ENCODE data around the gene ZCCHC24. TPM values are rescaled to one million over a fixed set of nuclear protein-coding genes. Genes with fewer than 3 reads are reported as not detected.

The ZCCHC24 gene
- total and polyA plus RNA-seq, 2 donors: 43.5 to 98.2 TPM

- H3K36me3 ChIP-seq (ENCODE audit: insufficient read depth): no peaks in the 10 kb centered on the region
- no peak overlapping the region for H3K4me3 ChIP-seq (ENCODE audit: low read depth, low read length)
- peak overlapping the region; percentile 97 for H3K27ac ChIP-seq (ENCODE audit: low read depth)
- no peak for DNase-seq (ENCODE audit: extremely low spot score)
- 73% methylated on average over 17 of the region's 17 CpGs for WGBS
- peaks cover 1% of the 10 kb centered on the region for H3K4me1 ChIP-seq (ENCODE audit: insufficient read depth)
These were observed 9.2 kb downstream of the ZCCHC24 start for GRCh38 chr10:79436066-79436849.

GRCh38 chr10:79435271-79436065 lies 10.0 kb downstream of the ZCCHC24 start:
- Histone ChIP-seq H3K27ac (ENCODE audit: low read depth) (peak overlapping the region; percentile 97), H3K36me3 (ENCODE audit: insufficient read depth) (no peaks in the 10 kb centered on the region), H3K4me3 (ENCODE audit: low read depth, low read length) (no peak overlapping the region), H3K4me1 (ENCODE audit: insufficient read depth) (peaks cover 1% of the 10 kb centered on the region)
- DNase-seq (ENCODE audit: extremely low spot score): no peak
- WGBS: 33% methylated on average over 15 of the region's 15 CpGs

GRCh38 chr10:79434821-79435251 lies 10.6 kb downstream of the ZCCHC24 start:
- H3K27ac ChIP-seq (ENCODE audit: low read depth): peak overlapping the region; percentile 60
- WGBS: 38% methylated on average over 7 of the region's 7 CpGs
- peaks cover 1% of the 10 kb centered on the region for H3K4me1 ChIP-seq (ENCODE audit: insufficient read depth)
- H3K36me3 ChIP-seq (ENCODE audit: insufficient read depth): no peaks in the 10 kb centered on the region
- H3K4me3 ChIP-seq (ENCODE audit: low read depth, low read length): no peak overlapping the region
- no peak for DNase-seq (ENCODE audit: extremely low spot score)

GRCh38 chr10:79434223-79434687 lies 11.2 kb downstream of the ZCCHC24 start:
- 63% methylated on average over 5 of the region's 5 CpGs for WGBS
- Histone ChIP-seq H3K4me3 (ENCODE audit: low read depth, low read length) (no peak overlapping the region), H3K4me1 (ENCODE audit: insufficient read depth) (peaks cover 1% of the 10 kb centered on the region), H3K27ac (ENCODE audit: low read depth) (peak overlapping the region; percentile 57), H3K36me3 (ENCODE audit: insufficient read depth) (no peaks in the 10 kb centered on the region)
- no peak for DNase-seq (ENCODE audit: extremely low spot score)

GRCh38 chr10:79433324-79434222 lies 11.9 kb downstream of the ZCCHC24 start:
- WGBS: 48% methylated on average over 13 of the region's 13 CpGs
- no peak for DNase-seq (ENCODE audit: extremely low spot score)
- H3K4me1 ChIP-seq (ENCODE audit: insufficient read depth): peaks cover 1% of the 10 kb centered on the region
- no peaks in the 10 kb centered on the region for H3K36me3 ChIP-seq (ENCODE audit: insufficient read depth)
- no peak overlapping the region for H3K4me3 ChIP-seq (ENCODE audit: low read depth, low read length)
- H3K27ac ChIP-seq (ENCODE audit: low read depth): peak overlapping the region; percentile 57

GRCh38 chr10:79431891-79432831 lies 13.3 kb downstream of the ZCCHC24 start:
- DNase-seq (ENCODE audit: extremely low spot score): no peak
- Histone ChIP-seq H3K4me1 (ENCODE audit: insufficient read depth) (peaks cover 1% of the 10 kb centered on the region), H3K27ac (ENCODE audit: low read depth) (peak overlapping the region; percentile 61), H3K36me3 (ENCODE audit: insufficient read depth) (no peaks in the 10 kb centered on the region), H3K4me3 (ENCODE audit: low read depth, low read length) (no peak overlapping the region)
- 67% methylated on average over 17 of the region's 17 CpGs for WGBS

GRCh38 chr10:79431428-79431827 lies 14.0 kb downstream of the ZCCHC24 start:
- DNase-seq (ENCODE audit: extremely low spot score): no peak
- no peak overlapping the region for H3K4me3 ChIP-seq (ENCODE audit: low read depth, low read length)
- H3K27ac ChIP-seq (ENCODE audit: low read depth): no peak overlapping the region
- 47% methylated on average over 5 of the region's 5 CpGs for WGBS
- H3K36me3 ChIP-seq (ENCODE audit: insufficient read depth): no peaks in the 10 kb centered on the region
- peaks cover 1% of the 10 kb centered on the region for H3K4me1 ChIP-seq (ENCODE audit: insufficient read depth)

GRCh38 chr10:79430936-79431335 lies 14.5 kb downstream of the ZCCHC24 start:
- 49% methylated on average over 2 of the region's 2 CpGs for WGBS
- peaks cover 1% of the 10 kb centered on the region for H3K4me1 ChIP-seq (ENCODE audit: insufficient read depth)
- H3K27ac ChIP-seq (ENCODE audit: low read depth): peak overlapping the region; percentile 54
- H3K36me3 ChIP-seq (ENCODE audit: insufficient read depth): no peaks in the 10 kb centered on the region
- DNase-seq (ENCODE audit: extremely low spot score): no peak
- H3K4me3 ChIP-seq (ENCODE audit: low read depth, low read length): no peak overlapping the region

- no peak for DNase-seq (ENCODE audit: extremely low spot score)
- peaks cover 1% of the 10 kb centered on the region for H3K4me1 ChIP-seq (ENCODE audit: insufficient read depth)
These were observed 15.0 kb downstream of the ZCCHC24 start for GRCh38 chr10:79430325-79430905.

GRCh38 chr10:79429751-79430150 lies 15.7 kb downstream of the ZCCHC24 start:
- Histone ChIP-seq H3K4me3 (ENCODE audit: low read depth, low read length) (no peak overlapping the region), H3K4me1 (ENCODE audit: insufficient read depth) (peaks cover 1% of the 10 kb centered on the region), H3K36me3 (ENCODE audit: insufficient read depth) (no peaks in the 10 kb centered on the region), H3K27ac (ENCODE audit: low read depth) (no peak overlapping the region)
- DNase-seq (ENCODE audit: extremely low spot score): no peak
- 91% methylated on average over 4 of the region's 4 CpGs for WGBS

More at GRCh38 chr10:79430325-79430905, 15.0 kb downstream of the ZCCHC24 start:
- WGBS: 55% methylated on average over 6 of the region's 6 CpGs
- H3K36me3 ChIP-seq (ENCODE audit: insufficient read depth): no peaks in the 10 kb centered on the region
- no peak overlapping the region for H3K4me3 ChIP-seq (ENCODE audit: low read depth, low read length)
- H3K27ac ChIP-seq (ENCODE audit: low read depth): no peak overlapping the region

- Histone ChIP-seq H3K27ac (ENCODE audit: low read depth) (no peak overlapping the region), H3K4me1 (ENCODE audit: insufficient read depth) (peaks cover 1% of the 10 kb centered on the region), H3K36me3 (ENCODE audit: insufficient read depth) (no peaks in the 10 kb centered on the region), H3K4me3 (ENCODE audit: low read depth, low read length) (no peak overlapping the region)
- 96% methylated on average over 3 of the region's 3 CpGs for WGBS
- DNase-seq (ENCODE audit: extremely low spot score): no peak
These were observed 17.5 kb downstream of the ZCCHC24 start for GRCh38 chr10:79427965-79428364.

- H3K4me1 ChIP-seq (ENCODE audit: insufficient read depth): no peaks in the 10 kb centered on the region
- 66% methylated on average over 5 of the region's 5 CpGs for WGBS
- no peaks in the 10 kb centered on the region for H3K36me3 ChIP-seq (ENCODE audit: insufficient read depth)
- no peak overlapping the region for H3K4me3 ChIP-seq (ENCODE audit: low read depth, low read length)
- DNase-seq (ENCODE audit: extremely low spot score): no peak
- peak overlapping the region; percentile 30 for H3K27ac ChIP-seq (ENCODE audit: low read depth)
These were observed 20.3 kb downstream of the ZCCHC24 start for GRCh38 chr10:79425074-79425532.

Data from urinary bladder (tissue), 4 donors.